Myometrial cell (primary cell): ENCODE results near the gene RBM4B. TPM values are rescaled to one million over a fixed set of nuclear protein-coding genes. Genes with fewer than 3 reads are reported as not detected.

Experiments
- total RNA-seq: library from RNA; depleted of rRNA; stranded (reverse); fragments of >200 nt; gene quantifications from 2 replicates; pipeline ENCODE4 v1.2.3, GENCODE V29; 2015

Gene RBM4B
- total RNA-seq: 21.0 and 22.3 TPM in 2 replicates

GRCh38 chr11:66677599-66678375 is at the start of gene RBM4B:
Gene RBM4B (minus strand): TSS chr11:66677887. CDS start chr11:66677079, 808 bp downstream.

GRCh38 chr11:66638177-66639065 is 39.3 kb downstream of the RBM4B start, which contains the start of gene RBM4:
Gene RBM4 (plus strand): TSS chr11:66638703. CDS start chr11:66639712, 1,009 bp downstream.

GRCh38 chr11:66616379-66617154 is 61.1 kb downstream of the RBM4B start, which contains the start of gene RBM14:
Gene RBM14 (plus strand): TSS chr11:66616630. CDS start chr11:66616721, 91 bp downstream.

Other genes starting within 250 kb of the RBM4B start
- 63.1 and 66.9 TPM in 2 replicates for gene MRPL11, start 239.0 kb downstream of the RBM4B start, total RNA-seq
- 5.3 and 6.3 TPM in 2 replicates for gene PELI3, start 211.0 kb downstream of the RBM4B start, total RNA-seq
- 60.1 and 79.0 TPM in 2 replicates for gene DPP3, start 197.5 kb downstream of the RBM4B start, total RNA-seq
- 30.8 and 39.8 TPM in 2 replicates for gene BBS1, start 167.3 kb downstream of the RBM4B start, total RNA-seq
- 23.9 and 28.5 TPM in 2 replicates for gene ZDHHC24, start 131.8 kb downstream of the RBM4B start, total RNA-seq
- gene ACTN3, start 131.0 kb downstream of the RBM4B start, total RNA-seq: under 0.01 and 0.18 TPM in 2 replicates
- gene CTSF, start 109.3 kb downstream of the RBM4B start, total RNA-seq: 9.5 and 14.5 TPM in 2 replicates
- under 0.01 and 0.35 TPM in 2 replicates for gene CCDC87, start 84.8 kb downstream of the RBM4B start, total RNA-seq
- gene CCS, start 84.7 kb downstream of the RBM4B start, total RNA-seq: 32.4 and 40.1 TPM in 2 replicates
- gene RBM14, start 61.3 kb downstream of the RBM4B start, total RNA-seq: 34.2 and 34.9 TPM in 2 replicates
- 96.6 and 136 TPM in 2 replicates for gene RBM4, start 39.2 kb downstream of the RBM4B start, total RNA-seq
- 0.18 and 0.29 TPM in 2 replicates for gene SPTBN2, start 51.3 kb upstream of the RBM4B start, total RNA-seq
- gene RCE1, start 165.6 kb upstream of the RBM4B start, total RNA-seq: 20.2 and 40.1 TPM in 2 replicates
- gene LRFN4, start 179.2 kb upstream of the RBM4B start, total RNA-seq: 23.6 and 28.9 TPM in 2 replicates